HepG2 (cell line): Measurements from ENCODE around the gene JUND. TPM values are rescaled to one million over a fixed set of nuclear protein-coding genes. Genes with fewer than 3 reads are reported as not detected.
A peak's percentile ranks its signal among the peaks of the same experiment; 100 is the strongest.

Experiments used
- ATF7 ChIP-seq, 2 experiments: fragments of 450-650 bp in 1 of 2; sonication (generic) in 1 of 2; formaldehyde crosslinking in 1 of 2; IDR thresholded peaks; 2 replicates each; pipeline versions ENCODE4 v1.4.0 to v1.6.1; 2016 to 2020; ENCODE audit warnings: antibody characterized with exemption in 1 of 2, mild to moderate bottlenecking in 1 of 2, missing genetic modification reagents in 1 of 2
- CREBL2 ChIP-seq: sonication (generic); formaldehyde crosslinking; IDR thresholded peaks from 2 replicates; pipeline ENCODE4 v1.8.1; 2023; ENCODE audit warnings: missing genetic modification reagents, mild to moderate bottlenecking, borderline replicate concordance
- ELF3 ChIP-seq: IDR thresholded peaks from 2 replicates; pipeline ENCODE4 v1.6.1; 2016; ENCODE audit warnings: missing genetic modification reagents, missing compliant biosample characterization
- ERF ChIP-seq: IDR thresholded peaks from 2 replicates; pipeline ENCODE4 v1.6.1; 2018; ENCODE audit warnings: missing biosample characterization, missing genetic modification reagents
- HHEX ChIP-seq: IDR thresholded peaks from 2 replicates; pipeline ENCODE4 v1.6.1; 2016; ENCODE audit warnings: control low read depth
- HNF1B ChIP-seq: sonication (generic); formaldehyde crosslinking; IDR thresholded peaks from 2 replicates; pipeline ENCODE4 v1.5.1; 2020; ENCODE audit warnings: mild to moderate bottlenecking, moderate library complexity, missing genetic modification reagents
- HNF4A ChIP-seq: sonication (generic); formaldehyde crosslinking; IDR thresholded peaks from 2 replicates; pipeline ENCODE4 v1.4.0; 2020; ENCODE audit warnings: missing genetic modification reagents
- KDM3A ChIP-seq: IDR thresholded peaks from 2 replicates; pipeline ENCODE4 v1.6.1; 2018; ENCODE audit warnings: low read depth, missing compliant biosample characterization
- MED1 ChIP-seq: sonication (generic); formaldehyde crosslinking; IDR thresholded peaks from 2 replicates; pipeline ENCODE4 v1.4.0; 2020; ENCODE audit warnings: missing genetic modification reagents
- MTA1 ChIP-seq: sonication (generic); formaldehyde crosslinking; IDR thresholded peaks from 2 replicates; pipeline ENCODE4 v1.4.0; 2020; ENCODE audit warnings: missing genetic modification reagents, mild to moderate bottlenecking, borderline replicate concordance
- MTF1 ChIP-seq: sonication (generic); formaldehyde crosslinking; IDR thresholded peaks from 2 replicates; pipeline ENCODE4 v1.5.0; 2020; ENCODE audit warnings: missing genetic modification reagents
- NONO ChIP-seq, 2 experiments: fragments of 450-650 bp in 1 of 2; sonication (generic) in 1 of 2; formaldehyde crosslinking in 1 of 2; IDR thresholded peaks in 1 of 2; conservative IDR thresholded peaks in 1 of 2; 2 replicates each; pipeline versions ENCODE4 v1.6.1 to v1.8.0; 2017 to 2022; ENCODE audit warnings: mild to moderate bottlenecking in 1 of 2, missing genetic modification reagents in 1 of 2, moderate library complexity in 1 of 2
- SAP130 ChIP-seq: IDR thresholded peaks from 2 replicates; pipeline ENCODE4 v1.6.1; 2016; ENCODE audit warnings: low read depth
- SP5 ChIP-seq: IDR thresholded peaks from 2 replicates; pipeline ENCODE4 v1.6.1; 2016; ENCODE audit warnings: low read depth, borderline replicate concordance
- TAF1 ChIP-seq: sonication (generic); formaldehyde crosslinking; IDR thresholded peaks from 2 replicates; pipeline ENCODE4 v1.4.0; 2020; ENCODE audit warnings: missing genetic modification reagents
- UBTF ChIP-seq: sonication (generic); formaldehyde crosslinking; IDR thresholded peaks from 2 replicates; pipeline ENCODE4 v1.4.0; 2020; ENCODE audit warnings: mild to moderate bottlenecking, missing genetic modification reagents
- ZBTB8A ChIP-seq: sonication (generic); formaldehyde crosslinking; IDR thresholded peaks from 2 replicates; pipeline ENCODE4 v1.4.0; 2020; ENCODE audit warnings: mild to moderate bottlenecking, low read depth, missing genetic modification reagents, borderline replicate concordance
- ZFP36 ChIP-seq: fragments of 150-350 bp; IDR thresholded peaks from 2 replicates; pipeline ENCODE4 v1.6.1; 2018; ENCODE audit warnings: borderline replicate concordance, low read length, low read depth; ENCODE audit not compliant: partially characterized antibody
- ZNF224 ChIP-seq: sonication (generic); formaldehyde crosslinking; IDR thresholded peaks from 2 replicates; pipeline ENCODE4 v1.5.0; 2020; ENCODE audit warnings: mild to moderate bottlenecking, missing genetic modification reagents
- ZNF3 ChIP-seq: IDR thresholded peaks from 2 replicates; pipeline ENCODE4 v1.7.0; 2017; ENCODE audit warnings: inconsistent platforms
- ZNF430 ChIP-seq: sonication (generic); formaldehyde crosslinking; IDR thresholded peaks from 2 replicates; pipeline ENCODE4 v1.9.0; 2021; ENCODE audit warnings: mild to moderate bottlenecking, missing genetic modification reagents
- ZNF501 ChIP-seq: sonication (generic); formaldehyde crosslinking; IDR thresholded peaks from 2 replicates; pipeline ENCODE4 v1.5.1; 2020; ENCODE audit warnings: mild to moderate bottlenecking, moderate library complexity, missing genetic modification reagents
- ZNF644 ChIP-seq: IDR thresholded peaks from 2 replicates; pipeline ENCODE4 v1.6.1; 2016; ENCODE audit warnings: low read depth
- ZNF747 ChIP-seq: sonication (generic); formaldehyde crosslinking; IDR thresholded peaks from 2 replicates; pipeline ENCODE4 v1.8.1; 2023; ENCODE audit warnings: missing genetic modification reagents, mild to moderate bottlenecking, borderline replicate concordance
- ZNF776 ChIP-seq: sonication (generic); formaldehyde crosslinking; IDR thresholded peaks from 2 replicates; pipeline ENCODE4 v1.4.0; 2020; ENCODE audit warnings: mild to moderate bottlenecking, missing genetic modification reagents
- ZSCAN29 ChIP-seq: sonication (generic); formaldehyde crosslinking; conservative IDR thresholded peaks from 2 replicates; pipeline ENCODE4 v1.4.0; 2020; ENCODE audit warnings: mild to moderate bottlenecking, missing genetic modification reagents
- polyA plus RNA-seq, 8 experiments: library from polyadenylated mRNA; depleted of rRNA in 3 of 8; stranded (reverse) in 7 of 8; unstranded in 1 of 8; fragments of >200 nt; fragmentation: Illumina TruSeq in 4 of 8; extraction: Trizol in 4 of 8; gene quantifications; 2 replicates each; pipeline versions ENCODE4 v1.2.1 to v1.2.3, GENCODE V29; 2011 to 2016; ENCODE audit warnings: low read depth in 4 of 8, missing spikeins in 1 of 8, mixed read lengths in 1 of 8; ENCODE audit not compliant: insufficient read depth in 1 of 8
- total RNA-seq, 5 experiments: library from RNA; depleted of rRNA; stranded (reverse); fragments of >200 nt; fragmentation: Illumina TruSeq; extraction: Trizol; gene quantifications; 2 replicates each; pipeline ENCODE4 v1.2.3, GENCODE V29; 2016; ENCODE audit warnings: low read depth in 1 of 5
- TF ChIP-seq, protein P1 (sequence below): sonication (generic); formaldehyde crosslinking; IDR thresholded peaks from 2 replicates; pipeline ENCODE4 v1.4.0; 2020; ENCODE audit warnings: missing genetic modification reagents, borderline replicate concordance

Gene JUND
- total and polyA plus RNA-seq, 2 of the 13 experiments (the other 11 are each of a cell fraction or from before 2014, with no cell fraction given): 41.2 to 59.8 TPM

DNA sequence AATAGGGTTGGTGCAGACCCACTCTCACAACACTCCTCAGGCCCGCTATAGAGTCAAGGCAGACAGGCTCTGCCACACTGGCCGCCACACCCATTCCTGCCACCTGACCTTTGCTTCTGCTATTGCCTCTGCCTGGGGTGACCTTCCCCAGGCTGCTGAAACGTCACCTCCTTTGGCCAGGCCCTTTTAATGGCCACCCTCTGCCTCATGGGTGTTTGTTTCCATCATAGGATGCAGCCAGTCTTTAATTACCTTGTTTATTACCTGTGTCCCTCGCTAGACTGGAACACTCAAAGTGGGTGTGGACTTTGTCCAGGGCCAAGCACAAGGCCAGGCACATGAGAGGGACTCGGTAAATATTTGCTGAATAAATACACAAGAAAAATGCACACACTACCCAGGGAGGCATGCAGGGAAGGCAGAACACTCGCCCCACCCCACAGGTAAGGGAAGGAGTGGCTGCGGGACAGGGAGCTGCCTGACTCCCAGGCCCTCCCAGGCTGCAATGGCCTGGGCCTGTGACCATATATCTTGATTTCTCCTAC is 38.2 kb upstream of the JUND start (continued):
- TF ChIP-seq ZNF747 (CRISPR knock-in tag): peak; percentile 65; the same call in 1 of the 2 replicates
- TF ChIP-seq ZNF776 (CRISPR knock-in tag): no peak
- peak; percentile 94 for TF ChIP-seq HNF4A (CRISPR knock-in tag)
- TF ChIP-seq ERF (CRISPR knock-in tag): peak; percentile 83
- TF ChIP-seq ZBTB8A (CRISPR knock-in tag): no peak
- peak; percentile 73; the same call in 1 of the 2 replicates for TF ChIP-seq ZNF430 (CRISPR knock-in tag)
- TF ChIP-seq MTA1 (CRISPR knock-in tag): peak; percentile 87
- TF ChIP-seq ZFP36: no peak
- peak; percentile 85; the same call in 1 of the 2 replicates for TF ChIP-seq ZSCAN29 (CRISPR knock-in tag)
- TF ChIP-seq KDM3A (CRISPR knock-in tag): peak; percentile 70
- TF ChIP-seq, protein P1, sequence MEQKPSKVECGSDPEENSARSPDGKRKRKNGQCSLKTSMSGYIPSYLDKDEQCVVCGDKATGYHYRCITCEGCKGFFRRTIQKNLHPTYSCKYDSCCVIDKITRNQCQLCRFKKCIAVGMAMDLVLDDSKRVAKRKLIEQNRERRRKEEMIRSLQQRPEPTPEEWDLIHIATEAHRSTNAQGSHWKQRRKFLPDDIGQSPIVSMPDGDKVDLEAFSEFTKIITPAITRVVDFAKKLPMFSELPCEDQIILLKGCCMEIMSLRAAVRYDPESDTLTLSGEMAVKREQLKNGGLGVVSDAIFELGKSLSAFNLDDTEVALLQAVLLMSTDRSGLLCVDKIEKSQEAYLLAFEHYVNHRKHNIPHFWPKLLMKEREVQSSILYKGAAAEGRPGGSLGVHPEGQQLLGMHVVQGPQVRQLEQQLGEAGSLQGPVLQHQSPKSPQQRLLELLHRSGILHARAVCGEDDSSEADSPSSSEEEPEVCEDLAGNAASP (CRISPR knock-in tag): peak; percentile 89; the same call in 1 of the 2 replicates
- peak; percentile 46; the same call in 1 of the 2 replicates for TF ChIP-seq UBTF (CRISPR knock-in tag)
- TF ChIP-seq ZNF224 (CRISPR knock-in tag): no peak
- no peak for TF ChIP-seq CREBL2
- TF ChIP-seq MTF1: no peak
- no peak for TF ChIP-seq NONO (IDR thresholded peaks at IDR 0.05)
- TF ChIP-seq NONO (CRISPR knock-in tag; conservative IDR thresholded peaks at IDR 0.05): peak; percentile 78
- peak; percentile 97 for TF ChIP-seq MED1 (CRISPR knock-in tag)
- no peak for TF ChIP-seq ATF7 (IDR thresholded peaks at IDR 0.05)
- TF ChIP-seq ATF7 (CRISPR knock-in tag; IDR thresholded peaks at IDR 0.05): peak; percentile 81
- peak; percentile 69; the same call in 1 of the 2 replicates for TF ChIP-seq ELF3 (CRISPR knock-in tag)
- 0 out of 2 replicates have a peak, but pooled peaks have one; percentile 21 for TF ChIP-seq ZNF3
- TF ChIP-seq ZNF501 (CRISPR knock-in tag): peak; percentile 73
- TF ChIP-seq SP5: peak; percentile 87
- TF ChIP-seq HHEX (CRISPR knock-in tag): peak; percentile 52; the same call in 1 of the 2 replicates
- peak; percentile 29; the same call in 1 of the 2 replicates for TF ChIP-seq TAF1 (CRISPR knock-in tag)
- TF ChIP-seq SAP130: peak; percentile 95
- peak; percentile 68; the same call in 1 of the 2 replicates for TF ChIP-seq ZNF644
- TF ChIP-seq HNF1B: peak; percentile 95
